ENCODE results near the gene CD151.

The CD151 gene

GRCh38 chr11:832529-833113 lies at the start of gene CD151:
TSS of gene CD151 (plus strand) at chr11:832952. CDS start at chr11:836070, 3,118 bp downstream.
- DNase-seq = peak in 1 of 4 experiments; percentile 30

GRCh38 chr11:783581-784015 lies 49.2 kb upstream of the CD151 start:
- DNase-seq = no peak

- DNase-seq = no peak
Measured at GRCh38 chr11:786235-787083, 46.3 kb upstream of the CD151 start.

- no peak for DNase-seq
Measured at GRCh38 chr11:787084-787675, 45.6 kb upstream of the CD151 start.

GRCh38 chr11:788009-788640 lies 44.6 kb upstream of the CD151 start:
- no peak for DNase-seq

- DNase-seq = no peak
Measured at GRCh38 chr11:788953-789940, 43.5 kb upstream of the CD151 start.

- no peak for DNase-seq
Measured at GRCh38 chr11:789943-790342, 42.8 kb upstream of the CD151 start, which contains the start of gene CEND1. TSS of gene CEND1 (minus strand) at chr11:790090. CDS start at chr11:788576, 1,514 bp downstream.

GRCh38 chr11:790721-791564 lies 41.8 kb upstream of the CD151 start:
- no peak for DNase-seq

- no peak for DNase-seq
Measured at GRCh38 chr11:791658-792534, 40.9 kb upstream of the CD151 start.

- no peak for DNase-seq
Measured at GRCh38 chr11:792535-792821, 40.3 kb upstream of the CD151 start.

GRCh38 chr11:792873-793272 lies 39.9 kb upstream of the CD151 start:
- no peak for DNase-seq

GRCh38 chr11:793556-793955 lies 39.2 kb upstream of the CD151 start:
- no peak for DNase-seq

GRCh38 chr11:794013-794765 lies 38.6 kb upstream of the CD151 start:
- no peak for DNase-seq

- DNase-seq = no peak
Measured at GRCh38 chr11:794766-795633, 37.8 kb upstream of the CD151 start.

GRCh38 chr11:795634-796564 lies 36.9 kb upstream of the CD151 start:
- DNase-seq = peak; percentile 53 to 75 (median 60)

GRCh38 chr11:796565-797295 lies 36.0 kb upstream of the CD151 start:
- DNase-seq = no peak

Data from activated naive CD4-positive, alpha-beta T cell (primary cell).